GM23338 (cell line): ENCODE data around the gene NXPH3. TPM values are rescaled to one million over a fixed set of nuclear protein-coding genes. Genes with fewer than 3 reads are reported as not detected.

ENCODE experiments used
- ATAC-seq: fragments of 200-7000 bp; cut with Tn5 transposase; 3 replicates; pipeline ENCODE4 v1.9.1; 2020
- DNase-seq: peaks from one replicate; pipeline ENCODE4 v3.0.0-alpha.2; 2015; ENCODE audit warnings: low spot score
- H2AFZ ChIP-seq: fragments of 200-600 bp; sonication (generic); 2 replicates; pipeline ENCODE4 v1.8.0; 2016; ENCODE audit warnings: antibody characterized with exemption, mild to moderate bottlenecking, moderate library complexity
- H3F3A ChIP-seq: fragments of 200-600 bp; sonication (generic); replicated peaks from 2 replicates; pipeline ENCODE4 v1.8.0; 2017; ENCODE audit warnings: antibody characterized with exemption, mixed run types, low read depth
- H3K27ac ChIP-seq: fragments of 200-600 bp; sonication (generic); 2 replicates; pipeline ENCODE4 v1.6.1; 2016; ENCODE audit warnings: low read depth
- H3K27me3 ChIP-seq: fragments of 200-600 bp; sonication (generic); 2 replicates; pipeline ENCODE4 v1.8.0; 2016; ENCODE audit warnings: mild to moderate bottlenecking, mixed run types, moderate library complexity; ENCODE audit not compliant: insufficient read depth
- H3K36me3 ChIP-seq: fragments of 200-600 bp; sonication (generic); 2 replicates; pipeline ENCODE4 v1.8.0; 2016; ENCODE audit warnings: mild to moderate bottlenecking; ENCODE audit not compliant: insufficient read depth
- H3K4me1 ChIP-seq: fragments of 200-600 bp; sonication (generic); 2 replicates; pipeline ENCODE4 v1.8.0; 2016; ENCODE audit warnings: mild to moderate bottlenecking, moderate library complexity; ENCODE audit not compliant: insufficient read depth
- H3K4me2 ChIP-seq: fragments of 200-600 bp; sonication (generic); 2 replicates; pipeline ENCODE4 v1.7.1; 2017; ENCODE audit warnings: mixed run types
- H3K4me3 ChIP-seq: fragments of 200-600 bp; sonication (generic); 2 replicates; pipeline ENCODE4 v1.6.1; 2016; ENCODE audit warnings: mixed run types
- H3K79me2 ChIP-seq: fragments of 200-600 bp; sonication (generic); replicated peaks from 2 replicates; pipeline ENCODE4 v1.8.0; 2017; ENCODE audit warnings: mild to moderate bottlenecking; ENCODE audit not compliant: insufficient read depth
- H3K9me2 ChIP-seq: fragments of 200-600 bp; sonication (generic); 2 replicates; pipeline ENCODE4 v1.8.0; 2017; ENCODE audit not compliant: insufficient read depth
- H4K20me1 ChIP-seq: fragments of 200-600 bp; sonication (generic); replicated peaks from 2 replicates; pipeline ENCODE4 v1.8.0; 2017; ENCODE audit warnings: mild to moderate bottlenecking; ENCODE audit not compliant: insufficient read depth
- H3K27ac Mint-ChIP-seq: 2 replicates; pipeline ENCODE4 v1.8.0; 2020; ENCODE audit warnings: inconsistent platforms, mild to moderate bottlenecking, moderate library complexity, mixed read lengths
- H3K27me3 Mint-ChIP-seq: 3 replicates; pipeline ENCODE4 v1.8.0; 2022; ENCODE audit warnings: low read depth, mild to moderate bottlenecking, moderate library complexity, mixed read lengths, inconsistent platforms; ENCODE audit not compliant: insufficient read depth, poor library complexity
- H3K36me3 Mint-ChIP-seq: 3 replicates; pipeline ENCODE4 v1.8.0; 2021; ENCODE audit warnings: low read depth, mild to moderate bottlenecking, inconsistent platforms, moderate library complexity, mixed read lengths
- H3K4me1 Mint-ChIP-seq: 3 replicates; pipeline ENCODE4 v1.8.0; 2020; ENCODE audit warnings: mild to moderate bottlenecking, inconsistent platforms, mixed read lengths
- H3K4me3 Mint-ChIP-seq: 3 replicates; pipeline ENCODE4 v1.8.0; 2021; ENCODE audit warnings: moderate library complexity, mild to moderate bottlenecking, inconsistent platforms, mixed read lengths
- H3K9me3 Mint-ChIP-seq: 3 replicates; pipeline ENCODE4 v1.8.0; 2020; ENCODE audit warnings: moderate library complexity, mild to moderate bottlenecking, inconsistent platforms, mixed read lengths
- ETS1 ChIP-seq: IDR thresholded peaks from 2 replicates; pipeline ENCODE4 v1.6.1; 2016; ENCODE audit warnings: antibody characterized with exemption
- EZH2 ChIP-seq: fragments of 200-600 bp; sonication (generic); IDR thresholded peaks from one replicate; pipeline ENCODE4 v1.8.0; 2017; ENCODE audit warnings: antibody characterized with exemption, mild to moderate bottlenecking, low read depth; ENCODE audit not compliant: unreplicated experiment
- EZH2phosphoT487 ChIP-seq: fragments of 200-600 bp; sonication (generic); IDR thresholded peaks from one replicate; pipeline ENCODE4 v1.8.1; 2018; ENCODE audit warnings: antibody characterized with exemption; ENCODE audit not compliant: unreplicated experiment
- NANOG ChIP-seq: IDR thresholded peaks from 2 replicates; pipeline ENCODE4 v1.6.1; 2016; ENCODE audit warnings: antibody characterized with exemption, borderline replicate concordance
- POLR2AphosphoS5 ChIP-seq: IDR thresholded peaks from 2 replicates; pipeline ENCODE4 v1.6.1; 2016; ENCODE audit warnings: antibody characterized with exemption, low read depth
- REST ChIP-seq: IDR thresholded peaks from one replicate; pipeline ENCODE4 v1.6.1; 2018; ENCODE audit warnings: antibody characterized with exemption; ENCODE audit not compliant: unreplicated experiment
- STAT1 ChIP-seq: IDR thresholded peaks from one replicate; pipeline ENCODE4 v1.6.1; 2016; ENCODE audit warnings: antibody characterized with exemption; ENCODE audit not compliant: unreplicated experiment
- ZNF114 ChIP-seq: fragments of 250-450 bp; sonication (Bioruptor Pico); IDR thresholded peaks from 2 replicates; pipeline ENCODE4 v1.5.0; 2020; ENCODE audit warnings: mild to moderate bottlenecking, moderate library complexity
- ZNF462 ChIP-seq: fragments of 250-450 bp; sonication (Bioruptor Pico); IDR thresholded peaks from 2 replicates; pipeline ENCODE4 v1.5.0; 2020; ENCODE audit warnings: mild to moderate bottlenecking, moderate library complexity
- polyA plus RNA-seq: library from polyadenylated mRNA; unstranded; fragments of >200 nt; fragmentation: Nextera tagmentation; extraction: Ambion mirVana; gene quantifications from 2 replicates; pipeline ENCODE4 v1.2.1, GENCODE V29; 2016
- total RNA-seq: library from RNA; depleted of rRNA; stranded (reverse); fragments of >200 nt; shearing (Covaris generic); gene quantifications from 2 replicates; pipeline ENCODE4 v1.2.3, GENCODE V29; 2014

Gene NXPH3
- total and polyA plus RNA-seq, 2 experiments from 2014 or later: 0.23 to 2.7 TPM

- Histone ChIP-seq H2AFZ (no peak overlapping the region), H3K4me3 (no peak overlapping the region), H3K36me3 (no peaks in the 10 kb centered on the region), H3K9me2 (no peaks in the 10 kb centered on the region), H3K27ac (no peak overlapping the region), H3F3A (no peaks in the 10 kb centered on the region), H3K79me2 (no peaks in the 10 kb centered on the region), H3K27me3 (no peaks in the 10 kb centered on the region), H3K4me1 (no peaks in the 10 kb centered on the region), H4K20me1 (no peaks in the 10 kb centered on the region), H3K4me2 (no peak overlapping the region)
- ATAC-seq (no peak), DNase-seq (no peak)
- H3K36me3 Mint-ChIP-seq: peaks cover 35% of the 10 kb centered on the region; the same call in 2 of the 3 replicates
- no peak overlapping the region for H3K4me3 Mint-ChIP-seq
- H3K4me1 Mint-ChIP-seq: no peaks in the 10 kb centered on the region
- peaks cover 2% of the 10 kb centered on the region for H3K27me3 Mint-ChIP-seq
- no peak for TF ChIP-seq ZNF114 (CRISPR knock-in tag)
- TF ChIP-seq POLR2AphosphoS5: no peak
- no peak for TF ChIP-seq ZNF462 (CRISPR knock-in tag)
- no peak for TF ChIP-seq NANOG
- no peak for TF ChIP-seq EZH2phosphoT487
- TF ChIP-seq EZH2: no peak
- TF ChIP-seq REST: no peak
- no peak for TF ChIP-seq STAT1
- no peak for TF ChIP-seq ETS1
- no peaks in the 10 kb centered on the region for H3K9me3 Mint-ChIP-seq
- no peak overlapping the region for H3K27ac Mint-ChIP-seq
Observed at GRCh38 chr17:49603238-49603637, 27.6 kb downstream of the NXPH3 start.
